ENCODE results near the gene CHAF1B.
"Not testable (repeated sequence)": the region's sequence is repeated elsewhere in the genome, so short reads cannot be mapped to it uniquely, and the experiment has no call there.

The CHAF1B gene

GRCh38 chr21:36381841-36382589 is 3.2 kb upstream of the CHAF1B start:
- H3K4me1 ChIP-seq (ENCODE audit: insufficient read depth, low read length, severe bottlenecking) = peaks cover 7% of the 10 kb centered on the region
- H3K79me2 ChIP-seq (ENCODE audit: insufficient read depth, low read length) = no peaks in the 10 kb centered on the region
- H3K27me3 ChIP-seq (ENCODE audit: insufficient read depth, low read length) = no peaks in the 10 kb centered on the region
- H2AFZ ChIP-seq (ENCODE audit: low read length) = no peak overlapping the region
- H3K4me3 ChIP-seq (ENCODE audit: low read depth, low read length, poor library complexity, severe bottlenecking) = no peak overlapping the region
- H3K4me2 ChIP-seq (ENCODE audit: low read length) = no peak overlapping the region
- H3K9me2 ChIP-seq (ENCODE audit: low read depth, low read length) = no peaks in the 10 kb centered on the region
- no peak for TF ChIP-seq EZH2 (IDR thresholded peaks at IDR 0.05; ENCODE audit: borderline replicate concordance, low read length)
- TF ChIP-seq, protein P1, sequence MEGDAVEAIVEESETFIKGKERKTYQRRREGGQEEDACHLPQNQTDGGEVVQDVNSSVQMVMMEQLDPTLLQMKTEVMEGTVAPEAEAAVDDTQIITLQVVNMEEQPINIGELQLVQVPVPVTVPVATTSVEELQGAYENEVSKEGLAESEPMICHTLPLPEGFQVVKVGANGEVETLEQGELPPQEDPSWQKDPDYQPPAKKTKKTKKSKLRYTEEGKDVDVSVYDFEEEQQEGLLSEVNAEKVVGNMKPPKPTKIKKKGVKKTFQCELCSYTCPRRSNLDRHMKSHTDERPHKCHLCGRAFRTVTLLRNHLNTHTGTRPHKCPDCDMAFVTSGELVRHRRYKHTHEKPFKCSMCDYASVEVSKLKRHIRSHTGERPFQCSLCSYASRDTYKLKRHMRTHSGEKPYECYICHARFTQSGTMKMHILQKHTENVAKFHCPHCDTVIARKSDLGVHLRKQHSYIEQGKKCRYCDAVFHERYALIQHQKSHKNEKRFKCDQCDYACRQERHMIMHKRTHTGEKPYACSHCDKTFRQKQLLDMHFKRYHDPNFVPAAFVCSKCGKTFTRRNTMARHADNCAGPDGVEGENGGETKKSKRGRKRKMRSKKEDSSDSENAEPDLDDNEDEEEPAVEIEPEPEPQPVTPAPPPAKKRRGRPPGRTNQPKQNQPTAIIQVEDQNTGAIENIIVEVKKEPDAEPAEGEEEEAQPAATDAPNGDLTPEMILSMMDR (IDR thresholded peaks at IDR 0.05; ENCODE audit: low read length) = no peak
- H3K36me3 ChIP-seq (ENCODE audit: insufficient read depth, low read length) = peaks cover 15% of the 10 kb centered on the region
- H4K20me1 ChIP-seq (ENCODE audit: insufficient read depth, low read length) = no peaks in the 10 kb centered on the region
- H3K9ac ChIP-seq (ENCODE audit: low read length) = no peak overlapping the region
- no peaks in the 10 kb centered on the region for H3F3A ChIP-seq (ENCODE audit: insufficient read depth, low read length)
- H3K9me3 ChIP-seq (ENCODE audit: low read length) = no peaks in the 10 kb centered on the region
- no peak overlapping the region for H3K27ac ChIP-seq (ENCODE audit: low read depth, low read length, poor library complexity, severe bottlenecking)

DNA sequence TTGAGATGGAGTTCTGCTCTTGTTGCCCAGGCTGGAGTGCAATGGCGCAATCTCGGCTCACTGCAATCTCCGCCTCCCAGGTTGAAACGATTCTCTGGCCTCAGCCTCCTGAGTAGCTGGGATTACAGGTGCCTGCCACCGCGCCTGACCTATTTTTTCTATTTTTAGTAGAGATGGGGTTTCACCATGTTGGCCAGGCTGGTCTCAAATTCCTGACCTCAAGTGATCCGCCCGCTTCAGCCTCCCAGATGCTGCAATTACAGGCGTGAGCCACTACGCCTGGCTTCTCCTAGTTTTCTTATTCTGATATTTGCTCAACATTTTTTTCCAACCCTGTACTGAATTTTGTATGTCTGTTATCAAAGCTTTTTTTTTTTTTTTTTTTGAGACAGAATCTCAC is 2.5 kb upstream of the CHAF1B start:
- H3K9ac ChIP-seq (ENCODE audit: low read length); H3K27ac ChIP-seq (ENCODE audit: low read depth, low read length, poor library complexity, severe bottlenecking); H4K20me1 ChIP-seq (ENCODE audit: insufficient read depth, low read length); H3F3A ChIP-seq (ENCODE audit: insufficient read depth, low read length); H3K4me1 ChIP-seq (ENCODE audit: insufficient read depth, low read length, severe bottlenecking); H3K9me3 ChIP-seq (ENCODE audit: low read length); H3K9me2 ChIP-seq (ENCODE audit: low read depth, low read length); H3K27me3 ChIP-seq (ENCODE audit: insufficient read depth, low read length); H2AFZ ChIP-seq (ENCODE audit: low read length); H3K4me2 ChIP-seq (ENCODE audit: low read length); H3K79me2 ChIP-seq (ENCODE audit: insufficient read depth, low read length); H3K4me3 ChIP-seq (ENCODE audit: low read depth, low read length, poor library complexity, severe bottlenecking): not testable (repeated sequence)
- peaks cover 14% of the 10 kb centered on the region for H3K36me3 ChIP-seq (ENCODE audit: insufficient read depth, low read length)

GRCh38 chr21:36384885-36385232 is 333 bp upstream of the CHAF1B start:
- Histone ChIP-seq H3K9me2 (ENCODE audit: low read depth, low read length) (no peaks in the 10 kb centered on the region), H3K4me3 (ENCODE audit: low read depth, low read length, poor library complexity, severe bottlenecking) (peak overlapping the region; percentile 96), H3K79me2 (ENCODE audit: insufficient read depth, low read length) (no peaks in the 10 kb centered on the region), H3K4me2 (ENCODE audit: low read length) (peak overlapping the region; percentile 63), H4K20me1 (ENCODE audit: insufficient read depth, low read length) (no peaks in the 10 kb centered on the region), H3K27ac (ENCODE audit: low read depth, low read length, poor library complexity, severe bottlenecking) (no peak overlapping the region), H3K36me3 (ENCODE audit: insufficient read depth, low read length) (peaks cover 27% of the 10 kb centered on the region), H3K9me3 (ENCODE audit: low read length) (no peaks in the 10 kb centered on the region), H2AFZ (ENCODE audit: low read length) (no peak overlapping the region), H3F3A (ENCODE audit: insufficient read depth, low read length) (no peaks in the 10 kb centered on the region), H3K27me3 (ENCODE audit: insufficient read depth, low read length) (no peaks in the 10 kb centered on the region), H3K4me1 (ENCODE audit: insufficient read depth, low read length, severe bottlenecking) (peaks cover 7% of the 10 kb centered on the region), H3K9ac (ENCODE audit: low read length) (no peak overlapping the region)
- TF ChIP-seq, protein P1 (IDR thresholded peaks at IDR 0.05; ENCODE audit: low read length) = no peak
- TF ChIP-seq EZH2 (IDR thresholded peaks at IDR 0.05; ENCODE audit: borderline replicate concordance, low read length) = no peak

DNA sequence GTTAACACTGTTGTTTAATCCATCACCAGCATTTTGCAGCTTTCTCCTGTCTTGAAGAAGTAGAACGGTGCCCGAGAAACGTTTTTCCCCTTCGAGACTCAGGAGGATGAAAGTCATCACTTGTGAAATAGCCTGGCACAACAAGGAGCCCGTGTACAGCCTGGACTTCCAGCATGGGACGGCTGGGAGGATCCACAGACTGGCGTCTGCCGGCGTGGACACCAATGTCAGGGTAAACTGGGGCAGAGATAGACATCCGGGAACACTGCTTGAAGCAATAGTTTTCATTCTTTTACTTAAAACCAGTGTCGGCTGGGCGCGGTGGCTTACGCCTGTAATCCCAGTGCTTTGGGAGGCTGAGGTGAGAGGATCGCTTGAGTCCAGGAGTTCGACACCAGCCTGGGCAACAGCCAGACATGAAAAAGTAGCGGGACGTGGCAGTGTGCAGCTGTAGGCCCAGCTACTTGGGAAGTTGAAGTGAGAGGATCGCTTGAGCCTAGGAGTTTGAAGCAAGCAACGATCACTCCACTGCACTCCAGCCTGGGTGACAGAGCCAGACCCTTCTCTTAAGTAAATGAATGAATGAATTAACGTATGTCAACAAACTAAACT is 945 bp downstream of the CHAF1B start:
- no peak for TF ChIP-seq EZH2 (IDR thresholded peaks at IDR 0.05; ENCODE audit: borderline replicate concordance, low read length)
- TF ChIP-seq, protein P1 (IDR thresholded peaks at IDR 0.05; ENCODE audit: low read length) = no peak
- H2AFZ ChIP-seq (ENCODE audit: low read length) = no peak overlapping the region
- H3K27ac ChIP-seq (ENCODE audit: low read depth, low read length, poor library complexity, severe bottlenecking) = no peak overlapping the region

More for the DNA sequence above, 945 bp downstream of the CHAF1B start:
- no peaks in the 10 kb centered on the region for H3K79me2 ChIP-seq (ENCODE audit: insufficient read depth, low read length)
- H3K36me3 ChIP-seq (ENCODE audit: insufficient read depth, low read length) = peaks cover 37% of the 10 kb centered on the region
- peak overlapping the region; percentile 96 for H3K4me3 ChIP-seq (ENCODE audit: low read depth, low read length, poor library complexity, severe bottlenecking)
- peaks cover 7% of the 10 kb centered on the region for H3K4me1 ChIP-seq (ENCODE audit: insufficient read depth, low read length, severe bottlenecking)
- no peaks in the 10 kb centered on the region for H3F3A ChIP-seq (ENCODE audit: insufficient read depth, low read length)
- no peaks in the 10 kb centered on the region for H4K20me1 ChIP-seq (ENCODE audit: insufficient read depth, low read length)
- H3K4me2 ChIP-seq (ENCODE audit: low read length) = peak overlapping the region; percentile 63
- H3K27me3 ChIP-seq (ENCODE audit: insufficient read depth, low read length) = no peaks in the 10 kb centered on the region
- H3K9me2 ChIP-seq (ENCODE audit: low read depth, low read length) = no peaks in the 10 kb centered on the region
- peak overlapping the region; percentile 93 for H3K9ac ChIP-seq (ENCODE audit: low read length)
- no peaks in the 10 kb centered on the region for H3K9me3 ChIP-seq (ENCODE audit: low read length)
